GM23248 (cell line): ENCODE measurements around the gene SUPT3H. TPM values are rescaled to one million over a fixed set of nuclear protein-coding genes. Genes with fewer than 3 reads are reported as not detected.

Experiments used
- DNase-seq: peaks from one replicate; pipeline ENCODE4 v3.0.0-alpha.2; 2015
- H2AFZ ChIP-seq: fragments of 200-600 bp; sonication (generic); 2 replicates; pipeline ENCODE4 v1.6.1; 2016; ENCODE audit warnings: antibody characterized with exemption
- H3F3A ChIP-seq: fragments of 200-600 bp; sonication (generic); 2 replicates; pipeline ENCODE4 v1.6.1; 2016; ENCODE audit warnings: mild to moderate bottlenecking, antibody characterized with exemption, mixed run types; ENCODE audit not compliant: insufficient read depth
- H3K27ac ChIP-seq: fragments of 200-600 bp; sonication (generic); 2 replicates; pipeline ENCODE4 v1.5.1; 2016; ENCODE audit warnings: mild to moderate bottlenecking
- H3K27me3 ChIP-seq: fragments of 200-600 bp; sonication (generic); replicated peaks from 2 replicates; pipeline ENCODE4 v1.6.1; 2016; ENCODE audit warnings: mild to moderate bottlenecking; ENCODE audit not compliant: insufficient read depth
- H3K36me3 ChIP-seq: fragments of 200-600 bp; sonication (generic); 2 replicates; pipeline ENCODE4 v1.6.1; 2016; ENCODE audit warnings: low read depth, mild to moderate bottlenecking
- H3K4me1 ChIP-seq: fragments of 200-600 bp; sonication (generic); 2 replicates; pipeline ENCODE4 v1.6.1; 2016; ENCODE audit warnings: mild to moderate bottlenecking; ENCODE audit not compliant: insufficient read depth
- H3K4me2 ChIP-seq: fragments of 200-600 bp; sonication (generic); one replicate; pipeline ENCODE4 v1.6.1; 2016; ENCODE audit warnings: mild to moderate bottlenecking; ENCODE audit not compliant: unreplicated experiment
- H3K4me3 ChIP-seq: fragments of 200-600 bp; sonication (generic); 2 replicates; pipeline ENCODE4 v1.5.1; 2016; ENCODE audit warnings: mild to moderate bottlenecking
- H3K79me2 ChIP-seq: fragments of 200-600 bp; sonication (generic); 2 replicates; pipeline ENCODE4 v1.6.1; 2016; ENCODE audit warnings: mild to moderate bottlenecking; ENCODE audit not compliant: insufficient read depth
- H3K9ac ChIP-seq: fragments of 200-600 bp; sonication (generic); 2 replicates; pipeline ENCODE4 v1.6.1; 2016; ENCODE audit warnings: mild to moderate bottlenecking
- H3K9me2 ChIP-seq: fragments of 200-600 bp; sonication (generic); 2 replicates; pipeline ENCODE4 v1.6.1; 2016; ENCODE audit warnings: mixed run types, mild to moderate bottlenecking, moderate library complexity; ENCODE audit not compliant: insufficient read depth
- H3K9me3 ChIP-seq: fragments of 200-600 bp; sonication (generic); one replicate; pipeline ENCODE4 v1.6.1; 2017; ENCODE audit warnings: low read depth
- H4K20me1 ChIP-seq: fragments of 200-600 bp; sonication (generic); 2 replicates; pipeline ENCODE4 v1.6.0; 2016; ENCODE audit not compliant: insufficient read depth
- EZH2 ChIP-seq: fragments of 200-600 bp; sonication (generic); IDR thresholded peaks from 2 replicates; pipeline ENCODE4 v1.6.1; 2018; ENCODE audit warnings: antibody characterized with exemption, mild to moderate bottlenecking; ENCODE audit not compliant: insufficient read depth, poor library complexity, severe bottlenecking
- EZH2phosphoT487 ChIP-seq: fragments of 200-600 bp; sonication (generic); IDR thresholded peaks from 2 replicates; pipeline ENCODE4 v1.6.1; 2018; ENCODE audit warnings: antibody characterized with exemption, moderate library complexity, mild to moderate bottlenecking, low read depth; ENCODE audit not compliant: insufficient read depth
- WGBS, 2 experiments: methylation state at CpG; one replicate each; pipeline ENCODE4 v1.1.6; 2015 to 2017; ENCODE audit warnings: low lambda C conversion rate in 2 of 2, low coverage in 1 of 2; ENCODE audit errors: missing lambda C conversion rate in 2 of 2; 5-methylcytosine and 5-hydroxymethylcytosine counted together
- in situ Hi-C: fragments of 300-500 bp; cut with MboI; formaldehyde crosslinking; loops from 2 replicates; pipeline ENCODE4 v1.15.0; 2020
- polyA plus RNA-seq: library from polyadenylated mRNA; unstranded; fragments of >200 nt; fragmentation: Nextera tagmentation; extraction: Ambion mirVana; gene quantifications from 2 replicates; pipeline ENCODE4 v1.2.1, GENCODE V29; 2016
- total RNA-seq: library from RNA; depleted of rRNA; stranded (reverse); fragments of >200 nt; shearing (Covaris generic); gene quantifications from 2 replicates; pipeline ENCODE4 v1.2.3, GENCODE V29; 2014

The SUPT3H gene
- total and polyA plus RNA-seq, 2 experiments from 2014 or later = 9.3 to 12.4 TPM

DNA sequence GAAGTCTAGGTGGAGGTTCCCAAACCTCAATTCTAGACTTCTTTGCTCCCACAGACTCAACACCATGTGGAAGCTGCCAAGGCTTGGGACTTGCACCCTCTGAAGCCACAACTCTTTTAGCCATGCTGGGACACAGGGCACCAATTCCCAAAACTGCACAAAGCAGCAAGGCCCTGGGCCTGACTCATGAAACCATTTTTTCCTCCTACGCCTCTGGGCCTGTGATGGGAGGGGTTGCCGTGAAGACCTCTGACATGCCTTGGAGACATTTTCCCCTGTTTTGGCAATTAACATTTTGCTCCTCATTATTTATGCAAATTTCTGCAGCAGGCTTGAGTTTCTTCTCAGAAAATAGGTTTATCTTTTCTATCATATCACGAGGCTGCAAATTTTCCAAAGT lies 405.0 kb downstream of the SUPT3H start:
- Histone ChIP-seq H3K9me3 (no peaks in the 10 kb centered on the region), H3K36me3 (no peaks in the 10 kb centered on the region), H2AFZ (no peak overlapping the region), H3K4me1 (peaks cover 11% of the 10 kb centered on the region), H3K4me2 (no peak overlapping the region), H3K79me2 (no peaks in the 10 kb centered on the region), H3K27me3 (no peaks in the 10 kb centered on the region), H3F3A (peaks cover 3% of the 10 kb centered on the region; the same call in 1 of the 2 replicates), H3K9ac (no peak overlapping the region), H3K4me3 (no peak overlapping the region), H3K27ac (no peak overlapping the region), H3K9me2 (no peaks in the 10 kb centered on the region), H4K20me1 (no peaks in the 10 kb centered on the region)
- 93 to 99% methylated on average over 3 of the region's 3 CpGs for WGBS, 2 experiments
- no peak for DNase-seq
- in situ Hi-C loops = no loop called here
- TF ChIP-seq EZH2phosphoT487 (no peak), EZH2 (no peak)

DNA sequence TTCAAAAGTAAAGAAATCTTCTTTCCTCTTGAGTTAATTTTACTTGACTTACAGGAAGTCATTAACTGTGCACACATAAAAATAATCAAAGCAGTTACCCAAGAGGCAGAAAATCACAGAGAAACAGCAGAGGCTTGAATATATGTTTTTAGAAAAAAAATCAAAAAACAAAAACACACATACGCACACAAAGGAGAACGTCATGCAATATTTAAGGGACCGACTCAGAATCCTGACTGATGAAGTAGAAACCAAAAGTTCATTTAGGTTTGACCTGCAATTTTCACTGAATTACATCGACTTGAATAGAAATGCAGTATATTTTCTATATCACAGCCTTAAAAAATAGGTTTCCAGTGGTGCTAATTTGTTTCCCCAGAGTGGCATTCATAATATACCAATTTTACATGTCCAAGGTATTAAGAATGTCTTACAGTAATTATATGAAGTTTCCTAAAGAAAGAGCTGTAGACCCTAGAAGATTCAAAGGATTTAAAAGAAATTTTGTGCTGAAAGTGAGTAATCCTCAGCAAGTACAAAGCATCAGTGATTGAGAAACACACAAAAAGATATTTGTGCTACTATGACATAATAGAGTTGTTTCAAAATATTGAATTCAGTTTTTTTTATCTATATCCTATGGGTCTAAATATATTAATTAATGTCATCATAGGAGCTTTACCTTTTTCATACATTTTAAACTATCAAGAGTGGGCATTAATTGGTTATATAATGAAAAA lies 408.1 kb downstream of the SUPT3H start:
- no peaks in the 10 kb centered on the region for H3K9me3 ChIP-seq
- peak; percentile 40 for DNase-seq
- in situ Hi-C loops = no loop called here

DNA sequence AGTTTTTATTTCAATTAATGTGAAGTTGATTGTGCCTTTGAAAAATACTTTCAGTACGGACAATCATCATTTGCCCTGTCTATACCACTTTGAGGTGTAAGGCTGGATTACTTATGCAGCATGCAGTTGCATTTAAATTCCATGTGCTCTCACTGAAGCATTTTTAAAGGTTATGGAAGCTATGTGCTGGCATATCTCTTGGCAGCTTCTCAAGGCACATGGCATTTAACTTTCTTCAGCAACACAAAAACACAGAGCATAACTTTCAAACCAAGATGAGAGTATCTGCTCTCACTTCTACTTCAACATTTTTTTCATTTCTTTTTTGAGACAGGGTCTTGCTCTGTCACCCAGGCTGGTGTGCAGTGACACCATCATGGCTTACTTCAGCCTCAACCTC lies 410.3 kb downstream of the SUPT3H start:
- no peaks in the 10 kb centered on the region for H3K36me3 ChIP-seq
- no peaks in the 10 kb centered on the region for H3K9me2 ChIP-seq
- H3K9ac ChIP-seq = no peak overlapping the region
- peak; percentile 35 for DNase-seq
- H3K27ac ChIP-seq = no peak overlapping the region
- in situ Hi-C loops = no loop called here
- H3F3A ChIP-seq = peaks cover 7% of the 10 kb centered on the region
- H3K79me2 ChIP-seq = no peaks in the 10 kb centered on the region
- WGBS, 2 experiments = 100% methylated on average over 1 of the region's 1 CpG
- no peaks in the 10 kb centered on the region for H4K20me1 ChIP-seq
- no peak overlapping the region for H2AFZ ChIP-seq
- peaks cover 10% of the 10 kb centered on the region for H3K4me1 ChIP-seq
- H3K9me3 ChIP-seq = no peaks in the 10 kb centered on the region
- H3K4me2 ChIP-seq = no peak overlapping the region
- no peaks in the 10 kb centered on the region for H3K27me3 ChIP-seq
- H3K4me3 ChIP-seq = no peak overlapping the region
- TF ChIP-seq EZH2phosphoT487 = no peak
- TF ChIP-seq EZH2 = no peak

More for the DNA sequence above, 408.1 kb downstream of the SUPT3H start:
- Histone ChIP-seq H3K27me3 (no peaks in the 10 kb centered on the region), H3K4me3 (no peak overlapping the region), H4K20me1 (no peaks in the 10 kb centered on the region), H3K79me2 (no peaks in the 10 kb centered on the region), H3K4me1 (peaks cover 10% of the 10 kb centered on the region), H3K4me2 (no peak overlapping the region), H3K36me3 (no peaks in the 10 kb centered on the region), H2AFZ (no peak overlapping the region), H3K27ac (no peak overlapping the region), H3K9ac (no peak overlapping the region), H3K9me2 (no peaks in the 10 kb centered on the region), H3F3A (peaks cover 7% of the 10 kb centered on the region)
- TF ChIP-seq EZH2 = no peak
- WGBS, 2 experiments = 81 to 87% methylated on average over 4 of the region's 4 CpGs

DNA sequence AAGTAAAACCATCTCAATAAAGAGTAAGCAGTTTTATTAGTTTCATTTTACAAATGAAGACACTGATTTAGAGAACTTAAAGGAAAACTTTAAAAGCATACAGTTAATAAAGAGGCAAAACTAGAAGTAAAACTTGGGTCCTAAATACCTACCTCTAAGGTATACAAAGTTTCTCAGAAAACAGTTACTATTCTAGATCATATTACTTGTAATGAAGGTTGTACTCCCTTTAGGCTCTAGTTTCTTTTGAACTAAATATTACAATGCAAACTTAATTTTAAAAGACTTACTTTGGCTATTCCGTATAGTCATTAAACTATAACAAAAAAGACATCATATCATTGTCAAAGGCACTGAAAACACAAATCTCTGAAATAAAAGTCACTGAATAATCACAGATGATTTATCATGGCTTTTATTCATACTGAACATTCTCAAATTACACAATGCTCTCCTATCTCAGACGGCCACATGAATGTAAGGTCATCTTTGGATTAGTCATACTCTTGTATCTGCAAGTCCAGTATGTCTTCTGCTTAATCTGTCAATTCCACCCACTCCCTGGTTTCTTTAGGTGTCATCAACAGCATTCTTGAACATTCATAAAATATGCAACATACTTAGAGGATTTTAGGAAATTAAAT lies 411.2 kb downstream of the SUPT3H start:
- Histone ChIP-seq H3K79me2 (no peaks in the 10 kb centered on the region), H3F3A (peaks cover 7% of the 10 kb centered on the region), H3K4me1 (peaks cover 10% of the 10 kb centered on the region), H3K9ac (no peak overlapping the region), H3K27ac (no peak overlapping the region), H3K9me2 (no peaks in the 10 kb centered on the region), H3K4me2 (peak overlapping the region; percentile 51), H3K27me3 (no peaks in the 10 kb centered on the region), H3K9me3 (no peaks in the 10 kb centered on the region), H4K20me1 (no peaks in the 10 kb centered on the region), H2AFZ (no peak overlapping the region), H3K36me3 (no peaks in the 10 kb centered on the region), H3K4me3 (peak overlapping the region; percentile 25; the same call in 1 of the 2 replicates)
- peak; percentile 54 for DNase-seq
- TF ChIP-seq EZH2phosphoT487 = no peak
- TF ChIP-seq EZH2 = no peak
- 18 to 22% methylated on average over 2 of the region's 2 CpGs for WGBS, 2 experiments
- in situ Hi-C loops = no loop called here
